Measurements from ENCODE around the gene SCUBE3.

SCUBE3 gene

GRCh38 chr6:35174501-35174900 is 39.3 kb upstream of the SCUBE3 start:
- Histone ChIP-seq H3K4me1 (ENCODE audit: insufficient read depth, low read length) (no peaks in the 10 kb centered on the region), H3K79me2 (ENCODE audit: insufficient read depth, low read length) (no peaks in the 10 kb centered on the region), H3K36me3 (ENCODE audit: insufficient read depth, low read length) (no peaks in the 10 kb centered on the region), H3K27ac (ENCODE audit: low read length) (no peak overlapping the region), H4K20me1 (ENCODE audit: insufficient read depth, low read length) (no peaks in the 10 kb centered on the region), H3K27me3 (ENCODE audit: insufficient read depth, low read length, poor library complexity) (peaks cover 10% of the 10 kb centered on the region), H3K9ac (ENCODE audit: low read depth, low read length) (no peak overlapping the region), H3K9me3 (ENCODE audit: insufficient read depth, low read length, severe bottlenecking) (no peaks in the 10 kb centered on the region), H3K4me3 (ENCODE audit: low read depth in 1 of 2, low read length in 2 of 2) (no peak overlapping the region), H3K4me2 (ENCODE audit: insufficient read depth, low read length) (no peak overlapping the region), H2AFZ (ENCODE audit: low read depth, low read length) (no peak overlapping the region)
- no peak for DNase-seq
- TF ChIP-seq EZH2 (IDR thresholded peaks at IDR 0.05; ENCODE audit: borderline replicate concordance, low read depth, low read length, severe bottlenecking) (no peak), CTCF (IDR thresholded peaks at IDR 0.05; ENCODE audit: borderline replicate concordance, extremely low read depth, low read length, poor library complexity, severe bottlenecking) (no peak)
- no peak for ATAC-seq (ENCODE audit: insufficient read depth, low read depth)

GRCh38 chr6:35176301-35177024 is 37.3 kb upstream of the SCUBE3 start:
- peaks cover 10% of the 10 kb centered on the region for H3K27me3 ChIP-seq (ENCODE audit: insufficient read depth, low read length, poor library complexity)
- no peak for TF ChIP-seq CTCF (IDR thresholded peaks at IDR 0.05; ENCODE audit: borderline replicate concordance, extremely low read depth, low read length, poor library complexity, severe bottlenecking)
- no peak for TF ChIP-seq EZH2 (IDR thresholded peaks at IDR 0.05; ENCODE audit: borderline replicate concordance, low read depth, low read length, severe bottlenecking)
- H3K79me2 ChIP-seq (ENCODE audit: insufficient read depth, low read length), result no peaks in the 10 kb centered on the region
- H3K36me3 ChIP-seq (ENCODE audit: insufficient read depth, low read length), result no peaks in the 10 kb centered on the region
- DNase-seq (no peak), ATAC-seq (ENCODE audit: insufficient read depth, low read depth) (no peak)
- H3K9me3 ChIP-seq (ENCODE audit: insufficient read depth, low read length, severe bottlenecking), result no peaks in the 10 kb centered on the region
- no peak overlapping the region for H3K4me2 ChIP-seq (ENCODE audit: insufficient read depth, low read length)
- no peaks in the 10 kb centered on the region for H3K4me1 ChIP-seq (ENCODE audit: insufficient read depth, low read length)
- H3K9ac ChIP-seq (ENCODE audit: low read depth, low read length), result no peak overlapping the region
- no peak overlapping the region for H2AFZ ChIP-seq (ENCODE audit: low read depth, low read length)
- no peak overlapping the region for H3K4me3 ChIP-seq (ENCODE audit: low read depth in 1 of 2, low read length in 2 of 2)
- no peaks in the 10 kb centered on the region for H4K20me1 ChIP-seq (ENCODE audit: insufficient read depth, low read length)
- no peak overlapping the region for H3K27ac ChIP-seq (ENCODE audit: low read length)

- Histone ChIP-seq H2AFZ (ENCODE audit: low read depth, low read length) (no peak overlapping the region), H3K9ac (ENCODE audit: low read depth, low read length) (no peak overlapping the region), H3K27ac (ENCODE audit: low read length) (no peak overlapping the region), H3K36me3 (ENCODE audit: insufficient read depth, low read length) (no peaks in the 10 kb centered on the region), H3K4me2 (ENCODE audit: insufficient read depth, low read length) (no peak overlapping the region), H4K20me1 (ENCODE audit: insufficient read depth, low read length) (no peaks in the 10 kb centered on the region), H3K79me2 (ENCODE audit: insufficient read depth, low read length) (no peaks in the 10 kb centered on the region), H3K4me1 (ENCODE audit: insufficient read depth, low read length) (no peaks in the 10 kb centered on the region), H3K4me3 (ENCODE audit: low read depth in 1 of 2, low read length in 2 of 2) (no peak overlapping the region), H3K27me3 (ENCODE audit: insufficient read depth, low read length, poor library complexity) (peaks cover 10% of the 10 kb centered on the region), H3K9me3 (ENCODE audit: insufficient read depth, low read length, severe bottlenecking) (no peaks in the 10 kb centered on the region)
- TF ChIP-seq CTCF (IDR thresholded peaks at IDR 0.05; ENCODE audit: borderline replicate concordance, extremely low read depth, low read length, poor library complexity, severe bottlenecking) (no peak), EZH2 (IDR thresholded peaks at IDR 0.05; ENCODE audit: borderline replicate concordance, low read depth, low read length, severe bottlenecking) (no peak)
- no peak; the same call in 2 of the 3 replicates for ATAC-seq (ENCODE audit: insufficient read depth, low read depth)
- DNase-seq, result no peak
Observed at GRCh38 chr6:35177157-35177556, 36.6 kb upstream of the SCUBE3 start.
